SKM-1 (cell line): ENCODE measurements around the gene PACSIN1.

Source experiments
- DNase-seq: peaks from one replicate; lab custom pipeline; 2025; ENCODE audit not compliant: unreplicated experiment; lab: John Stamatoyannopoulos, UW

PACSIN1 gene

DNA sequence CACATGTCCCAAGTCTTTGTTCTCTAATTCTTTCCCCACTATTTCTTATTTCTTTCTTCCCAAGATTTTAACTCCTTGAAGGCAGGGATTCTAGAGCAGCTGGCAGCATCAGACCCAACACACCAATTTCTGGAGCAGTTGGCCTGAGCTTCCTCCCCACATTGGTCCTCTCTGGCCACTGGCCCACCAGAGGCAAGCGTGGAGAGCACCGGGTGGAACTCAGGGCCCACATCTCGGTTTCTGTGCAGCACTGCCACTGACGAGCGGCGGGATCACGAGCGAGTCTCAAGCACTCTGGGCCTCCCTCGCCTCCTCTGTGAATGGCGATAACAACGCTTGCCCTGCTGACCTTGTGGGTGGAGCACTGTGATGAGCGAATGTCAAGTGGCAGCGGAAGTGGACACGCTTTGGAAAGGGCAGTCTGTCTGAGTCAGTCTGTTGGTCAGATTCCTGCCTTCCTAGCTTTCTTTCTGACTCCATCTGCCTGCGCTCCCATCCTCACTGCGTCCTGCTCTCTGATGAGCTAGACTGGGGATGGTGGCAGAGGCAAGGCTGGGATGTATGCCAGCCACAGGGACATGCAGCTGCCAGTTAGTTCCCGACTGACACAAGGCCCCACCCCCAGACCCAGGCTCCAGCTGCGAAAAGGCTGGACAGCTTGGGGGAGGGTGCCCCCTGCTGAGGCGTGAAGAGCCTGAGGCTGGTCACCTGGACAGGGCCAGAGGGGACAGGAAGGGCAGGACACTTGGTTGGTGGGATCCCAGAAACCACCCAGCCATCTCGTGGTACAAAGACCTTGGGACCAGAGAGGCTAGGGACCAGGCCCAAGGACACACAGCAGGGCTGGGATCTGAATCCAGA is 94.7 kb downstream of the PACSIN1 start:
- no peak for DNase-seq

- DNase-seq, result no peak
Observed at GRCh38 chr6:34561227-34561530, 95.3 kb downstream of the PACSIN1 start.

DNA sequence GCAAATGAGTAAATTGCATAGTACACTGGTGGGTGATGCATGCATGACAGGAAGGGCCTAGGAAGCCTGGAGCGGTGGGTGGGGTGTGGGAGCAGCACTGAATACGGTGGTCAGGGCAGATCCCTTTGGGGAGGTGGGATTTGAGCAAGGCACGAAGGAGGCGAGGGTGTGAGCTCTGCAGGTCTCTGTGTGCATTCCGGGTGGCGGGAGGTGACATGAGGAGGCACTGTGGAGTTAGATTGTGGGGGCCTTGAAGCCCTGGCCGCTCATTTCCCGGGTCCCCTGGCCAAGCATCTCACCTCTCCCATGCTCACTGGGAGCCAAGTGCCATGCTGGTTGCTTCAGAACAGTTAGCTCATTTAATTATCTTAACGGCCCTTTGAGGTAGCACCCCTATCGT is 96.5 kb downstream of the PACSIN1 start:
- DNase-seq, result no peak

DNA sequence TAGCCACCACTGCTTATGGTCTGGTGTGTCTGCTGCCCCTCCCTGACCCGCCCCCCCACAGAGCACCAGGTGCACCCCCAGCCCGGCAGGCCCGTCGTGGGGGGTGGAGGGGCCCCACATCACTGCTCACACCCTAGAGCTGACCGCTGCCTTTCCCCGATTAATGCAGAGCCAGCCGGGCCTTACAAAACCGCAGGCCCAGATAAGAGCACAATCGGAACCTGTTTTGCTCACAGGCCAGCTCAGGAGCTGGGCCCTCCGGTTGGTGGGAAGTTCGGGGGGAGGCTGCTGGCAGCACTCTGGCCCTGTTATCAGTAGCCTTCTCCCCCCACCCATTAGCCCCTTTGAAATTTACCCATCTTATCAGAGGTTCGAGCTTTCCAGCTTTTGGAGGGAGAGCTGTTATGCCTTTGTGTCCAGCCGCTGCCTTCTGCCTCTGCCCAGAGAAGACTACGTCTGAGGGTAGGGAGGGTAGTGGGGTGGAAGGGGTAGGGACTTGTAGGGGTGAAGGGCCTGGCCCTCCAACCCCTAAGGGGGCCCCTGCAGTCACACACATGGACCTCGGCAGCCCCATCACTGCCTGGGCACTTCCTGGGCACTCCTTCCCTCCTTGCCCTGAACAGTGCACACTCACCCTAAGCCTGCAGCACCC is 97.1 kb downstream of the PACSIN1 start:
- DNase-seq, result no peak

GRCh38 chr6:34563513-34563870 is 97.6 kb downstream of the PACSIN1 start:
- no peak for DNase-seq

DNA sequence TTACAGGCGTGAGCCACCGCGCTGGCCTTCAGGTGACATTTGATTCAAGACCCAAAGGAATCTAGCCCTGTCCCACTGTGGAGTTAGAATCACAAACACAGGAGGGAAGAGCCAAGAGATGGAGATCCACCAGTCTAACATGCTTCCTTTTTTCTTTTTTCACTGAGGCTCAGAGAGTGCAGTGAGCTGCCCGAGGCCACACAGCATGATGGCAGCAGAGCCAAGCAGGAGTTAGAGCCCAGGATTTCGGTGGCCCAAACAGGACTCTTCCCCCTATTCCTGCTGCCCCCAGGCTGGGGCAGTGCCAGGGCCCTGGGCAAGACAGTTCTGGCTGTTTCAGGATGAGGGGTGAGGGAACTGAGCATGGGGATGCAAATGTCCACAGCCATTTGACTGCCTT is 98.3 kb downstream of the PACSIN1 start:
- DNase-seq, result no peak

GRCh38 chr6:34565722-34566137 is 99.9 kb downstream of the PACSIN1 start:
- no peak for DNase-seq

- DNase-seq, result no peak
Observed at GRCh38 chr6:34566830-34567546, 101.1 kb downstream of the PACSIN1 start.

DNA sequence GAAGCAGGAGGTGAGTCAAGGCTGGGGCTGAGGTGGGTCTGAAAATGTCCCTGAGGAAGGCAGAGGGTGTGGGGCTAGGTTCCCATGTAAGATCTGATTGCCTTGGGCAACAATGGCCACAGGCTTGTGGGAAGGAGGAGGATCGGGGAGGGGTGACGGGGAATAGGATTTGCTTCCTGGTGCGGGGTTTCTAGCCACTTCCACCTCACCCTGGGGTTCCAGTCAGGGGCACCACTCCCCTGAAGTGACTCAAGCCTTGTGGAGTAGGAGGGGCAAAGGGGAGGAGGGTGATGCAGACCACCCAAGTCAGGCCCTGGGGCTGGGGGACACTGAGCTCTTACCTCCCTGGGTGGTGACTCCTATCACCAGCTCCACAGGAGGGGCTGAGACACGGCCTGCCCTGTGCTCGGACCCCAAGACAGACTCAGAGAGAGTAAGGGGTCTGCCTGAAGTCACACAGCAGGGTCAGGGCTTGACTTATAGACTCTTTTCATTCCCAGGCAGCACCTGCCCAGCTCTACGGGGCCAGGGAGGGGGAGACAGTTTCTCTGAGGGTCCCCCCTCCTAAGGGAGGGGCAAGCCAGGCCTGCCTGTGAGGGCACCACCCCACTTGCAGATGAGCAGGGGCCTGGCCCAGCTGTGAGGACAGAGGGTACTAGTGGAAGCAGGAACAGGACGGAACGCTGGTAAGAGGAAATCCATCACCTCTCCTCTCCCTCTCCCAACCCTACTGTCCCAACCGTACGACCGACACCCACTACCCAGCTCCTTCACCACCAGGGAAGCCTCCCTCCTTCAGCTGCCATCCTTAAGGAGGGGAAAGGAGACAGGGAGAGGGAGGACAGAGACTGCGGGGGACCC is 102.7 kb downstream of the PACSIN1 start:
- DNase-seq, result no peak

- no peak for DNase-seq
Observed at GRCh38 chr6:34569361-34569973, 103.6 kb downstream of the PACSIN1 start.

GRCh38 chr6:34570066-34570833 is 104.4 kb downstream of the PACSIN1 start:
- no peak for DNase-seq

- DNase-seq, result no peak
Observed at GRCh38 chr6:34571388-34571787, 105.5 kb downstream of the PACSIN1 start.

GRCh38 chr6:34572021-34572420 is 106.1 kb downstream of the PACSIN1 start:
- DNase-seq, result no peak

GRCh38 chr6:34572585-34572984 is 106.7 kb downstream of the PACSIN1 start:
- no peak for DNase-seq

- no peak for DNase-seq
Observed at GRCh38 chr6:34573567-34574183, 107.8 kb downstream of the PACSIN1 start.

- no peak for DNase-seq
Observed at GRCh38 chr6:34574647-34575293, 108.9 kb downstream of the PACSIN1 start.

DNA sequence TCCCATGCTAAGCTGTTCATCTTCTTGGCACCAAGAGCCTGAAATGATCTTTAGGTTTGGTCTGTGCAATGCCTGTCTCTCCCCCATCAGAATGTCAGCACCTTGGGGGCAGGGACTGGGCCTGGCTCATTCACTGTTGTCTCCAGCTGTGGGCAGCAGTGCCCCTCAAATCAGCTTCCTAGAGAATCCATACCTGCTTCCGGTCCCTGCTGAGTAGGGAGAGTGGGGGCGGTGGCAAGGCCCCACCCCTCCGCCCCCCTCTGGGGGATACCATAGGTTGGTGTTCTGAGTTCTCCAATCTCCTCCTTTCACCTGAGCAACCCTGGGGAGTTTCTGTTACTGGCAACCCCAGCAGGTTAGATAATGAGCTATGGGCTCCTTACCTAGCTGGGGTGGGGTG is 109.5 kb downstream of the PACSIN1 start:
- no peak for DNase-seq

GRCh38 chr6:34576286-34576955 is 110.5 kb downstream of the PACSIN1 start:
- no peak for DNase-seq
